Fibroblast of skin of abdomen (primary cell): ENCODE measurements around the gene NRP1.

Experiments used
- DNase-seq: peaks from one replicate; pipeline ENCODE4 v3.0.0-alpha.2; 2013

Gene NRP1

DNA sequence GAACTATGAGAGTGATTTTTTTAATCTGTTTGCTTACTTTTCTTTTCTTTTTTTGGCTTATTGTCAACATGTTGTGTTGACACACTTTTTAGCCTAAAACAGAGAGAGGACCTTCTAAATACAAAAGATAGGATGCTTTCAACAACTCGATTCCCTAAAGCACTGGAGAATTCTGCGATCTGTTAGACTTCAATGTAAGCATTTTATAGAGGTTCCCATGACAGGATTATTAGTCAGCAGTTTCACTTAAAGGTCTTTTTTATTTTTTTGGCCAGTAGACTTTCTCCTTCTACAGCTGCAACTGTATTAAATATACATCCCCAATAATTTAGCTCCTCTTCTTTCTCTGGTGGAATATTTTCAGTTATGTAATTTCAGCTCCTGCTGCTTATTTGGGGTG is 12.7 kb upstream of the NRP1 start:
- peak; percentile 40 for DNase-seq

DNA sequence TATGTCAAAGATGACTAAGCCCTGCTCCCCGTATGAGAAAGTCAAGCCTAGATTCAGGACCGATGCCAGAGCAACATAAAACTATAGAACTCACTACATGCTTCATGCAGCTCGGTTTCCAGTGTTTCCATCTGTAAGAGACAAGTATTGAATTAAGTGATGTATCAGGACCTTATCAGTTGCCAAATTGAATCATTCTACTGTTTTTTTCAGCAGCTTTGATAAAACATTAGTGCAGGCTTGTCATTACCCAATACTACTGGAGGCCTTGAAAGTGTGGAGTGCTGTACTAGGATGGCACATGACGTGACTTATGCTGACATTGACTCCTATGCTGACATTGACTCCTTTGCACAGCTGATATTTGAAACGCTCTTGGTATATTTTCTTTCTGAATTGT is 10.8 kb upstream of the NRP1 start:
- no peak for DNase-seq

GRCh38 chr10:33344676-33345075 is 10.2 kb upstream of the NRP1 start:
- DNase-seq, result no peak

GRCh38 chr10:33341637-33342036 is 7.2 kb upstream of the NRP1 start:
- peak; percentile 45 for DNase-seq

DNA sequence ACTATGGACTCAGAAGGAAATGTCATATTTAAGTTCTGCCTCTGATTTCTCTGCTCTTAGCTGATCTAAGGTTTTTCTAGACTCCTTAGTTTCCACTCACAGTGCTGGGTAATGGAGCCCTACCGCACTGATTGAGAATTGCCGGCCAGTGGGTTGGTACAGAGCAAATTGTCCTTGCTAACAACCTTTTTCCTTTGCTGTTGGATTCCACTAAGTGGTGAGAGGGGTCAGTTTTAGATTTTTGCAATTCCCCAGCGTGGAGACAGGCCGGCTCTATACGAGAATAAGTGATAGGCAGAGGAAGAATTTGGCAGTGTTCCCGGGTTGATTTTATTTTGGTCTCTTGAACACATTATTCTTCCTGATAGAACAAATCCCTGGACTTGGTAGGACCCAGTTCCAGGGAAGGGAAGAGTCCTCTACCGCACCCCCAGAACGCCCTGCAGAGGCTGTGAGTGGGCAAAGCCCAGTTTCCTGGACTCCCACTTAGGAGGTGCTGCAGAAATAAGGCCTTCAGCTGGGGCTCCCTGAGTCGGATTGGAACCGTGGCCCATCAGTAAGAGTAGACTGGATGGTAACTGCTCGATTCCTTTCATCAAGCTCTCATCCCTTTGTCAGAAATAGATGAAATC is 3.0 kb upstream of the NRP1 start:
- peak; percentile 90 for DNase-seq

GRCh38 chr10:33336582-33337325 is 2.3 kb upstream of the NRP1 start:
- DNase-seq, result no peak

- DNase-seq, result peak; percentile 69
Measured at GRCh38 chr10:33335801-33336581, 1.5 kb upstream of the NRP1 start.

- DNase-seq, result no peak
Measured at GRCh38 chr10:33335551-33335800, 1.0 kb upstream of the NRP1 start.

DNA sequence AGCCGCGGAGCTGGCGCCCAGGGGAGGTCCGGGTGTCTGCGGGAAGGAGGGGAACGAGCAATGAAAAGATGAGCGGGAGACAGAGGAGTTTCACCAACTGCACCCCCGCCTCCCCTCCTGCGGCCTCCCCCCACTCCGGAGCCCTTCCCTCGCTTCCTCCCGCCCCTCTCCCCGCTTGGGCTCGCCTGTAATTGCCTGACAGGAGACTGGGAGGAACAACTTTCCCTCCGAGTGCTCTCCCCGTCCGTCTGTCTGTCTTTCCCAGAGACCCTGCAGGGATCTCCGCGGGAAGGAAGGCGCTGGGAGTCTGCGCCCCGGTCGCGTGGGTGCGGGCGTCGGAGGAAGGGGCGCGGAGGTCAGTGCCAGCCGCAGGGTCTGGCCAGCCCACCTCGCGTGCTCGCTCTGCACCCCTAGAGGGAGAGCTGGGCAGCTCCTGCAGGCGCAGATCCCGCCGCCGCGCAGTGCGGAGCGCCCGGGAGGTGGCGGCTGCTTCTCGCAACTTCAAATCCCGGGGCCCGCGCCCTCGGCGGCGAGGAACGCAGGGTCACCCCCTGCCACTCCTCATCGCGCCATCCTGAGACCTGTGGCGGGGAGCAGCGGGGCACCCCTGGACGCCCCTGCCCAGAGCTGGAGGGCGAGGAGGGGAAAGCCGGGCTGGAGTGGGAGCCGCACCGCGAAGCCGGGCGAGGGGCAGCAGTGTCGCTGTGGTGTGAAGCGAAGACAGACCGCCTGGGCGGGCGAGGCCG is 511 bp upstream of the NRP1 start:
- peak; percentile 95 for DNase-seq

- peak; percentile 33 for DNase-seq
Measured at GRCh38 chr10:33333260-33334101, 986 bp downstream of the NRP1 start.

GRCh38 chr10:33332183-33333065 is 2.0 kb downstream of the NRP1 start:
- DNase-seq, result peak; percentile 51

DNA sequence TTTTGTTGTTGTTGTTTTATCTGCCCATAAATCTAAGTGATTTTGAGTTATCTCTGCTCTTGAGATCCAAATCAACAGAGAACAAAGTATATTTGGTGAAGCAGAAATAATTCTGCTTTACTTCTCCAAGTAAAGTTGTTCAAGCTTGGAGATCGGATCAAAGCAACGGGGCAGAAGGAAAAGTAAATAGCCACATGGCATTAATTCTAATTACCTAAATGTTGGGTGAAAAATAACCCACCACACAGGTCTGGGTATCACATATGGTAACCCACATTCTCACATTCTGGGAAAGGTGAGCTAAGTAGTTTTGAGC is 3.1 kb downstream of the NRP1 start:
- no peak for DNase-seq

GRCh38 chr10:33330543-33331378 is 3.7 kb downstream of the NRP1 start:
- DNase-seq, result peak; percentile 88

DNA sequence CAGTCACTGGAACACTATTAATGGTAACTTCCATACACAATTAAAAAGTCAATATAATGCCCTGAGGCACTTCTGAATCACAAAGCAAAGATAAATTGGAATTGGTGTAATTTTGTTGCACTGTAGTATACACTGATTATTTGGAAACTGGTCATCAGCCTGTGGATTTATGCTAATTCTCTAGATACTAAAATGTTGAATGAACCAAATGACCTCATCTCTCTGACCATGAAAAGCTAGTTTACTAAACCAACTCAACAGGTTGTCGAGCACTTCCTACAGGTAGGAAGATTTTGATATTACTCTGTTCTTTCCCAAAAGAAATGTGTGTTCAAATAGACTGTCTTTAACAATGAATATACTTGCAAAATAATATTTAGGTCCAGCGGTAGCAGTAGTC is 5.3 kb downstream of the NRP1 start:
- DNase-seq, result no peak

- no peak for DNase-seq
Measured at GRCh38 chr10:33328253-33328652, 6.2 kb downstream of the NRP1 start.

GRCh38 chr10:33327751-33328150 is 6.7 kb downstream of the NRP1 start:
- DNase-seq, result no peak

DNA sequence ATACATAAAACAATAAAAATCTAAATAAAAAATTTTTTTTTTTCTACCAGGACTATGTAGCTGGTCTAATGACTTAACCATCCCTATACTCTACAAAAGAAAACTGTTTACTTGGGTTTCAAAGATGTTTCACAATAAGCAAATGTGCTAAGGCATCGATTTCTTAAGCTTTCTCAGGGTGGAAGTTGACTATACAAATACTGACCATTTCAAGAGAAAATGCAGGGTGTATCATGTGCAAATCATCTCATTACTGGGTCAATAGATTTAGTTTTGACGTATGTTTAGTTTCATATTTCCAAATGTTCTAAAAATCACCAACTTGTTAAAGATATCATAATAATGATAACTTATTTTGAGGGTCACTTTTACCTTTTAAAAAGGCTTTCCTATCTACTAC is 7.5 kb downstream of the NRP1 start:
- DNase-seq, result no peak

GRCh38 chr10:33325929-33326328 is 8.5 kb downstream of the NRP1 start:
- no peak for DNase-seq

GRCh38 chr10:33323721-33324120 is 10.7 kb downstream of the NRP1 start:
- DNase-seq, result no peak

DNA sequence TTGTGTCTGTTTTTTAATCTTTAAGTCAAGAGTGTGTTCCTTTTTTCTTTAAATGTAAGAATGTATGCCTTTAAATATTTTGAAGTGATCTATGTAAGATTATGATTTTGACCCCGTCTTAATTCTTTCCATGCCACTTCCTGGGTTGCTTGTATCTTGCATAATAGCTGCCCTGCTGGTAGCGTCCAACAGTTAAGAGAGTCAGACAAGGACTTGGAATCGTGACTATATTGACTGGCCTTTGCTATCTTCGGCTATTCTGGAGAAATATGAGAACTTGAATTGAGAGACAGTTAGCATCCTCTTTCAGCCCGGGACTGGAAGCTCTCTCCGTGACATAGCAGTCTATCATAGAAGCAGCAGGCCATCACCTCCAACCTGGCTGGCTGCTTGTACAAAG is 13.0 kb downstream of the NRP1 start:
- no peak for DNase-seq

DNA sequence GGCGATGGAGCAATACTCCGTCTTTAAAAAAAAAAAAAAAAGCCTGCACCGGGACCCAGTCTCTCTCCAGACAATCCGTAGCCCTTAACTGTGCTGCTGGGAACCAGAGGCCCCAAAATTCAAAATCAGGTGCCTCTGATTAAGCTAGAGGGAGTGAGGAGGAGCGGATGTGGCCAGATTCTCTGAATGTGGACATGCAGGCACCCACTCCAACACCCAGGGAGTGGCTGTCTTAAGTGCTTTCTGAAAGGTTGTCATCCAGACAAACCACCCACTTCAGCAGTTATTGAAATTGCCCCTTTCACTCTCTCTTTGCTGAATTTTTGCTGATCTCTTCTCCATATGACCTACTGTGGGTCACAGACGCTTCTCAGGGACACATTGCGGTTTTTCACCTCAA is 14.2 kb downstream of the NRP1 start:
- DNase-seq, result no peak
